ENCODE measurements around the gene MBD6. TPM values are rescaled to one million over a fixed set of nuclear protein-coding genes. Genes with fewer than 3 reads are reported as not detected.

The MBD6 gene
- total RNA-seq, 1 donor from 2014 or later, result 118 TPM

- H3K4me1 Mint-ChIP-seq, result peaks cover 23% of the 10 kb centered on the region
- TF ChIP-seq CTCF (IDR thresholded peaks at IDR 0.05; ENCODE audit: unreplicated experiment), result no peak
- H3K27me3 Mint-ChIP-seq (ENCODE audit: low read depth), result peaks cover 95% of the 10 kb centered on the region
- peak overlapping the region; percentile 66 for H3K4me3 Mint-ChIP-seq
- DNase-seq (ENCODE audit: low spot score in 2 of 2, unreplicated experiment in 2 of 2), result no peak
- no peak overlapping the region for H3K27ac Mint-ChIP-seq
- no peaks in the 10 kb centered on the region for H3K36me3 Mint-ChIP-seq
- H3K9me3 Mint-ChIP-seq, result no peaks in the 10 kb centered on the region
Observed at GRCh38 chr12:57475271-57476161, 47.1 kb upstream of the MBD6 start.

GRCh38 chr12:57476162-57476992, 46.2 kb upstream of the MBD6 start:
- Mint-ChIP-seq H3K27me3 (ENCODE audit: low read depth) (peaks cover 94% of the 10 kb centered on the region), H3K4me1 (peaks cover 23% of the 10 kb centered on the region), H3K27ac (no peak overlapping the region), H3K9me3 (no peaks in the 10 kb centered on the region), H3K36me3 (no peaks in the 10 kb centered on the region), H3K4me3 (peak overlapping the region; percentile 66)
- no peak for TF ChIP-seq CTCF (IDR thresholded peaks at IDR 0.05; ENCODE audit: unreplicated experiment)
- DNase-seq (ENCODE audit: low spot score in 2 of 2, unreplicated experiment in 2 of 2), result no peak

- Mint-ChIP-seq H3K27me3 (ENCODE audit: low read depth) (peaks cover 91% of the 10 kb centered on the region), H3K4me1 (peaks cover 23% of the 10 kb centered on the region), H3K9me3 (no peaks in the 10 kb centered on the region), H3K36me3 (no peaks in the 10 kb centered on the region), H3K4me3 (peak overlapping the region; percentile 28), H3K27ac (no peak overlapping the region)
- no peak for TF ChIP-seq CTCF (IDR thresholded peaks at IDR 0.05; ENCODE audit: unreplicated experiment)
- no peak for DNase-seq (ENCODE audit: low spot score in 2 of 2, unreplicated experiment in 2 of 2)
Observed at GRCh38 chr12:57476993-57477709, 45.5 kb upstream of the MBD6 start.

- Mint-ChIP-seq H3K36me3 (no peaks in the 10 kb centered on the region), H3K9me3 (no peaks in the 10 kb centered on the region), H3K4me3 (no peak overlapping the region), H3K4me1 (peaks cover 24% of the 10 kb centered on the region), H3K27me3 (ENCODE audit: low read depth) (peaks cover 83% of the 10 kb centered on the region), H3K27ac (no peak overlapping the region)
- no peak for DNase-seq (ENCODE audit: low spot score in 2 of 2, unreplicated experiment in 2 of 2)
- TF ChIP-seq CTCF (IDR thresholded peaks at IDR 0.05; ENCODE audit: unreplicated experiment), result no peak
Observed at GRCh38 chr12:57477710-57478681, 44.6 kb upstream of the MBD6 start.

GRCh38 chr12:57479043-57479375, 43.6 kb upstream of the MBD6 start:
- Mint-ChIP-seq H3K4me1 (peaks cover 30% of the 10 kb centered on the region), H3K27me3 (ENCODE audit: low read depth) (peaks cover 73% of the 10 kb centered on the region)

More at GRCh38 chr12:57479043-57479375, 43.6 kb upstream of the MBD6 start:
- H3K4me3 Mint-ChIP-seq, result no peak overlapping the region
- H3K27ac Mint-ChIP-seq, result no peak overlapping the region
- H3K9me3 Mint-ChIP-seq, result no peaks in the 10 kb centered on the region
- TF ChIP-seq CTCF (IDR thresholded peaks at IDR 0.05; ENCODE audit: unreplicated experiment), result no peak
- no peaks in the 10 kb centered on the region for H3K36me3 Mint-ChIP-seq
- no peak for DNase-seq (ENCODE audit: low spot score in 2 of 2, unreplicated experiment in 2 of 2)

All from mesothelial cell of epicardium (in vitro differentiated cells).